HEK293T (cell line): Measurements from ENCODE around the gene MESP1.

ENCODE experiments used
- ARNT ChIP-seq: fragments of 450-650 bp; IDR thresholded peaks from 2 replicates; pipeline ENCODE4 v1.6.1; 2017; ENCODE audit warnings: mild to moderate bottlenecking
- BHLHE40 ChIP-seq: fragments of 450-650 bp; IDR thresholded peaks from 2 replicates; pipeline ENCODE4 v1.6.1; 2016; ENCODE audit warnings: mild to moderate bottlenecking, moderate library complexity, borderline replicate concordance
- ELF4 ChIP-seq: fragments of 450-650 bp; IDR thresholded peaks from 2 replicates; pipeline ENCODE4 v1.6.1; 2017; ENCODE audit warnings: antibody characterized with exemption
- FOXK2 ChIP-seq: fragments of 450-650 bp; IDR thresholded peaks from 2 replicates; pipeline ENCODE4 v1.6.1; 2016; ENCODE audit warnings: mild to moderate bottlenecking
- FOXM1 ChIP-seq: fragments of 450-650 bp; IDR thresholded peaks from 2 replicates; pipeline ENCODE4 v1.6.1; 2017; ENCODE audit warnings: mild to moderate bottlenecking, borderline replicate concordance
- L3MBTL2 ChIP-seq: fragments of 450-650 bp; conservative IDR thresholded peaks from 2 replicates; pipeline ENCODE4 v1.6.1; 2016; ENCODE audit warnings: mild to moderate bottlenecking
- SP1 ChIP-seq: fragments of 450-650 bp; IDR thresholded peaks from 2 replicates; pipeline ENCODE4 v1.6.1; 2017
- SUZ12 ChIP-seq: fragments of 450-650 bp; IDR thresholded peaks from 2 replicates; pipeline ENCODE4 v1.6.1; 2016; ENCODE audit warnings: mild to moderate bottlenecking
- ZNF384 ChIP-seq: fragments of 450-650 bp; IDR thresholded peaks from 2 replicates; pipeline ENCODE4 v1.6.1; 2016
- TF ChIP-seq, protein P1 (sequence below): fragments of 450-650 bp; IDR thresholded peaks from 2 replicates; pipeline ENCODE4 v1.6.1; 2016

DNA sequence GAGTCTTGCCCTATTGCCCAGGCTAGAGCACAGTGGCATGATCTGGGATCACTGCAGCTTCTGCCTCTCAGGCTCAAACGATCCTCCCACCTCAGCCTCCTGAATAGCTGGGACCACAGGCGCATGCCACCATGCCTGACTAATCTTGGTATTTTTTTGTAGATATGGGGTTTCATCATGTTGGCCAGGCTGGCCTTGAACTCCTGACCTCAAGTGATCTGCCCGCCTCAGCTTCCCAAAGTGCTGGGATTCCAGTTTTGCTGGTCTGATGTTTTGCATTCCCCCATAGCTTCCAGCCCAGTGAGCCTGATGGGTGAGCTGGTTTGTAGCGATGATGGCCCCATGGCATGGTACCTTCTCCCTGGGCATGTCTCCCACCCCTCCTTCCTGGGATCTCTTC, 4.7 kb upstream of the MESP1 start:
- TF ChIP-seq ARNT (no peak), BHLHE40 (no peak), FOXM1 (no peak), L3MBTL2 (no peak), ELF4 (no peak), SUZ12 (no peak), SP1 (no peak), ZNF384 (no peak), FOXK2 (no peak)
- TF ChIP-seq, protein P1, sequence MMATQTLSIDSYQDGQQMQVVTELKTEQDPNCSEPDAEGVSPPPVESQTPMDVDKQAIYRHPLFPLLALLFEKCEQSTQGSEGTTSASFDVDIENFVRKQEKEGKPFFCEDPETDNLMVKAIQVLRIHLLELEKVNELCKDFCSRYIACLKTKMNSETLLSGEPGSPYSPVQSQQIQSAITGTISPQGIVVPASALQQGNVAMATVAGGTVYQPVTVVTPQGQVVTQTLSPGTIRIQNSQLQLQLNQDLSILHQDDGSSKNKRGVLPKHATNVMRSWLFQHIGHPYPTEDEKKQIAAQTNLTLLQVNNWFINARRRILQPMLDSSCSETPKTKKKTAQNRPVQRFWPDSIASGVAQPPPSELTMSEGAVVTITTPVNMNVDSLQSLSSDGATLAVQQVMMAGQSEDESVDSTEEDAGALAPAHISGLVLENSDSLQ, result no peak
